LNCAP (cell line): ENCODE measurements around the gene CPEB2.

Source experiments
- CTCF ChIP-seq: fragments of 450-650 bp; IDR thresholded peaks from 2 replicates; pipeline ENCODE4 v1.5.1; 2017; ENCODE audit warnings: mild to moderate bottlenecking

CPEB2 gene

DNA sequence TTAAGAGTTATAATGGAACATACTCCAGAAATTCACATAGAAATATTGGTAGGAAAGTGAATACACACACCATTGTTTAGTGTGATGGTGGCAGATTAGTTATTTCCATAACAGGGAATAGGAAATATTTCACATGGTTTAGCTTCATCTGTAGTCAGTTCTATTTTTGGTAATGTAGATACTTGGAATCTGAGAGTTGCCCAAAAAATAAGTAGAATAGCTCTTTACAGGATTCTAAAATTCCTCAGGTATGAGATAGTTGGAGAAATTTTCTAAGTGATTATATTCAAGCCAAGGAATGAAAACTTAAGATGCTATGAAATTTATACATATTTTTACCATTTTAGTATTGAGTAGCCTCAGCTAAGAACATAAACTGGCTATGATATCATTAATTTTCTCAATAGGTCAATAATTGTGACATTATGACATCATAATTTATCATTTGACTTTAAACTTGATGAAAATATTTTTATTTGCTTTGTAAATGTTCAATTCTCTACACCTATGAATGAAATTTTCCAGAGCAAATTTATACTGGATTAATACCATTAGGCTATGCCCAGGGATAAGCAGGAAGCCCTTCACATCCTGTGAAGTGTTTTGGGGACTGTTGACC lies 35.8 kb downstream of the CPEB2 start:
- TF ChIP-seq CTCF = no peak

- no peak for TF ChIP-seq CTCF
Observed at GRCh38 chr4:15040916-15041463, 38.7 kb downstream of the CPEB2 start.

GRCh38 chr4:15042529-15043167 lies 40.4 kb downstream of the CPEB2 start:
- TF ChIP-seq CTCF = no peak

- peak; percentile 43; the same call in 1 of the 2 replicates for TF ChIP-seq CTCF
Observed at GRCh38 chr4:15043226-15043625, 40.9 kb downstream of the CPEB2 start.

- TF ChIP-seq CTCF = no peak
Observed at GRCh38 chr4:15043922-15044321, 41.6 kb downstream of the CPEB2 start.

GRCh38 chr4:15054541-15054940 lies 52.3 kb downstream of the CPEB2 start:
- no peak for TF ChIP-seq CTCF

DNA sequence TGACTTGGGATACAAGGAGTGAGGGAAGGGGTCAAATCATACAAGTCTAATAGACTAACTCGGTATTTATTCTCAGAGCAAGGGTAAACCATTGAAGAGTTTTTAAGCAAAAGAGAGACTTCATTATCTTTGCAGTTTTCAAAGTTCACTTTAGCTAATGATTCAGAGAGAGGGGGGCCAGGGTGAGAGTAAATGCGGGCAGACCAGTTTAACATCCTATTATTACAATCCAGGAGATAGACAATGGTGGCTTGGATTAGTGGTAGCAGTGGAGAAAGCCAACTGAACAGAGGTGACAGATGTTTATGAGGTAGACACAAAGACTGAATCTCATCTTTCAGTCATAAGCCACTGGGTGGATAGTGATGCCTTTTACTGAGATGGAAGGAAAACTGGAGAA lies 57.9 kb downstream of the CPEB2 start:
- TF ChIP-seq CTCF = no peak
